Esophagus (tissue), 2 donors: ENCODE results near the gene ANTKMT. TPM values are rescaled to one million over a fixed set of nuclear protein-coding genes. Genes with fewer than 3 reads are reported as not detected.
"Not testable (repeated sequence)": the region's sequence is repeated elsewhere in the genome, so short reads cannot be mapped to it uniquely, and the experiment has no call there.

Experiments
- H3K27ac ChIP-seq, 2 donors: one replicate each; pipeline ENCODE4 v1.5.1; 2013; ENCODE audit warnings: low read depth in 2 of 2, mild to moderate bottlenecking in 2 of 2, inconsistent platforms in 1 of 2, low read length in 1 of 2, moderate library complexity in 1 of 2
- H3K27me3 ChIP-seq, 2 donors: one replicate each; pipeline ENCODE4 v1.6.1; 2013; ENCODE audit warnings: low read length in 2 of 2, control low read depth in 1 of 2, mild to moderate bottlenecking in 1 of 2; ENCODE audit not compliant: insufficient read depth in 2 of 2, control insufficient read depth in 1 of 2
- H3K36me3 ChIP-seq, 2 donors: one replicate each; pipeline ENCODE4 v1.6.1; 2013; ENCODE audit warnings: low read length in 1 of 2; ENCODE audit not compliant: control insufficient read depth in 2 of 2, insufficient read depth in 2 of 2
- H3K4me1 ChIP-seq, 2 donors: one replicate each; pipeline ENCODE4 v1.6.1; 2013; ENCODE audit warnings: low read length in 1 of 2; ENCODE audit not compliant: control insufficient read depth in 2 of 2, insufficient read depth in 2 of 2
- H3K4me3 ChIP-seq, 2 donors: one replicate each; pipeline ENCODE4 v1.5.1; 2013; ENCODE audit warnings: low read length in 2 of 2, mild to moderate bottlenecking in 2 of 2, low read depth in 1 of 2, moderate library complexity in 1 of 2
- H3K9me3 ChIP-seq, 2 donors: one replicate each; pipeline ENCODE4 v1.6.1; 2013; ENCODE audit warnings: mild to moderate bottlenecking in 2 of 2, low read depth in 1 of 2, low read length in 1 of 2, moderate library complexity in 1 of 2; ENCODE audit not compliant: control insufficient read depth in 2 of 2, insufficient read depth in 1 of 2
- WGBS, 2 donors: extraction: QIAGEN DNeasy Blood & Tissue Kit; methylation state at CpG; one replicate each; pipeline ENCODE4 v1.1.7; 2013; 5-methylcytosine and 5-hydroxymethylcytosine counted together
- polyA plus RNA-seq, 2 donors: library from polyadenylated mRNA; stranded (reverse); fragments of 200-250 nt; gene quantifications; one replicate each; pipeline ENCODE4 v1.2.3, GENCODE V29; 2013
- donor health status: healthy with polysubstance abuse.
- donor health status: Bipolar disorder and iron deficiency.

ANTKMT gene
- polyA plus RNA-seq, 2 donors = 17.9 to 22.4 TPM

- Histone ChIP-seq H3K4me3 (peak within 1 kb of the TSS; percentile 79 to 92), H3K9me3 (no peaks in the 10 kb centered on the region), H3K27me3 (no peaks in the 10 kb centered on the region), H3K4me1 (peaks cover 0 to 10% of the 10 kb centered on the region in 2 donors), H3K36me3 (peaks cover 0 to 21% of the 10 kb centered on the region in 2 donors), H3K27ac (peak within 1 kb of the TSS; percentile 45 to 72)
- 0 to 1% methylated on average over 77 to 79 of the region's 79 CpGs for WGBS, 2 donors
These were observed 20.0 kb downstream of the ANTKMT start, which contains the start of gene CIAO3 for GRCh38 chr16:740764-741505. Gene CIAO3 (minus strand): TSS chr16:740997. CDS start chr16:740985, 12 bp downstream.

- H3K9me3 ChIP-seq = no peaks in the 10 kb centered on the region
- 86 to 87% methylated on average over 15 of the region's 15 CpGs for WGBS, 2 donors
- no peaks in the 10 kb centered on the region for H3K27me3 ChIP-seq
- no peak overlapping the region for H3K27ac ChIP-seq
- H3K4me3 ChIP-seq = no peak overlapping the region
- peaks cover 0 to 10% of the 10 kb centered on the region in 2 donors for H3K4me1 ChIP-seq
- peaks cover 0 to 10% of the 10 kb centered on the region in 2 donors for H3K36me3 ChIP-seq
These were observed 21.2 kb downstream of the ANTKMT start for GRCh38 chr16:741986-742629.

GRCh38 chr16:742894-743293 is 21.9 kb downstream of the ANTKMT start:
- H3K4me1 ChIP-seq, H3K27ac ChIP-seq, H3K4me3 ChIP-seq, H3K9me3 ChIP-seq, H3K27me3 ChIP-seq, H3K36me3 ChIP-seq: not testable (repeated sequence)
- 84 to 86% methylated on average over 14 of the region's 14 CpGs for WGBS, 2 donors

GRCh38 chr16:743794-744500 is 23.0 kb downstream of the ANTKMT start:
- Histone ChIP-seq H3K4me1 (peaks cover 0 to 10% of the 10 kb centered on the region in 2 donors), H3K27ac (no peak overlapping the region), H3K4me3 (no peak overlapping the region), H3K9me3 (no peaks in the 10 kb centered on the region), H3K36me3 (no peaks in the 10 kb centered on the region), H3K27me3 (no peaks in the 10 kb centered on the region)
- 77 to 80% methylated on average over 21 of the region's 21 CpGs for WGBS, 2 donors

GRCh38 chr16:745739-746138 is 24.8 kb downstream of the ANTKMT start:
- Histone ChIP-seq H3K27me3 (no peaks in the 10 kb centered on the region), H3K4me1 (no peaks in the 10 kb centered on the region), H3K4me3 (no peak overlapping the region), H3K36me3 (no peaks in the 10 kb centered on the region), H3K27ac (no peak overlapping the region), H3K9me3 (no peaks in the 10 kb centered on the region)
- WGBS, 2 donors = 4 to 5% methylated on average over 14 of the region's 14 CpGs

GRCh38 chr16:746637-747036 is 25.7 kb downstream of the ANTKMT start:
- Histone ChIP-seq H3K4me3 (no peak overlapping the region), H3K36me3 (no peaks in the 10 kb centered on the region), H3K27ac (no peak overlapping the region), H3K27me3 (no peaks in the 10 kb centered on the region), H3K9me3 (no peaks in the 10 kb centered on the region), H3K4me1 (peaks cover 0 to under 1% of the 10 kb centered on the region in 2 donors)
- WGBS, 2 donors = 79% methylated on average over 13 of the region's 13 CpGs

- Histone ChIP-seq H3K4me1 (peaks cover 0 to 5% of the 10 kb centered on the region in 2 donors), H3K27ac (no peak overlapping the region), H3K27me3 (peaks cover 0 to 3% of the 10 kb centered on the region in 2 donors), H3K36me3 (no peaks in the 10 kb centered on the region), H3K4me3 (no peak overlapping the region), H3K9me3 (no peaks in the 10 kb centered on the region)
- WGBS, 2 donors = 76% methylated on average over 39 of the region's 39 CpGs
These were observed 27.2 kb downstream of the ANTKMT start for GRCh38 chr16:747978-748746.

- H3K27me3 ChIP-seq = peaks cover 0 to 3% of the 10 kb centered on the region in 2 donors
- H3K4me3 ChIP-seq = no peak overlapping the region
- peaks cover 0 to 5% of the 10 kb centered on the region in 2 donors for H3K4me1 ChIP-seq
- no peak overlapping the region for H3K27ac ChIP-seq
- H3K9me3 ChIP-seq = no peaks in the 10 kb centered on the region
- WGBS, 2 donors = 83 to 84% methylated on average over 6 of the region's 6 CpGs
- no peaks in the 10 kb centered on the region for H3K36me3 ChIP-seq
These were observed 28.1 kb downstream of the ANTKMT start for GRCh38 chr16:749010-749409.

GRCh38 chr16:750485-750884 is 29.5 kb downstream of the ANTKMT start:
- Histone ChIP-seq H3K36me3 (no peaks in the 10 kb centered on the region), H3K27ac (no peak overlapping the region), H3K27me3 (peaks cover 0 to 3% of the 10 kb centered on the region in 2 donors), H3K9me3 (no peaks in the 10 kb centered on the region), H3K4me1 (peaks cover 0 to 5% of the 10 kb centered on the region in 2 donors), H3K4me3 (no peak overlapping the region)
- 59 to 66% methylated on average over 9 of the region's 9 CpGs for WGBS, 2 donors
